GM12891 (cell line): ENCODE data around the gene NOL9.

ENCODE experiments used
- POLR2A ChIP-seq: IDR thresholded peaks from 2 replicates; pipeline ENCODE4 v1.6.1; 2011; ENCODE audit warnings: low read depth, low read length, control low read depth
- SPI1 ChIP-seq: IDR thresholded peaks from 2 replicates; pipeline ENCODE4 v1.6.1; 2011; ENCODE audit warnings: low read depth, low read length, control low read depth

GRCh38 chr1:6488602-6489382 is 65.5 kb downstream of the NOL9 start:
- no peak for TF ChIP-seq POLR2A
- TF ChIP-seq SPI1: no peak
